GM12878 (cell line): ENCODE data around the gene DENND1A. TPM values are rescaled to one million over a fixed set of nuclear protein-coding genes. Genes with fewer than 3 reads are reported as not detected.

Experiments used
- ATAC-seq: fragments of 200-7000 bp; cut with Tn5 transposase; 3 replicates; pipeline ENCODE4 v1.9.1; 2020; ENCODE audit warnings: mild to moderate bottlenecking, moderate library complexity
- BruUV-seq: library from RNA; stranded (reverse); fragments of 400-500 nt; replicated peaks from 2 replicates; lab custom pipeline; 2021; lab: Mats Ljungman, UMichigan
- CTCF ChIA-PET: fragments of 300-600 bp; sonication (Branson Sonifier 250); formaldehyde crosslinking; extraction: SDS; loops from one replicate; lab custom pipeline; 2021; ENCODE audit warnings: inconsistent platforms; lab: Yijun Ruan, JAX
- POLR2A ChIA-PET: fragments of 350-600 bp; formaldehyde crosslinking; extraction: SDS; loops from one replicate; lab custom pipeline; 2021; ENCODE audit warnings: inconsistent platforms; lab: Charles Lee
- RAD21 ChIA-PET: fragments of 300-600 bp; sonication (Branson Sonifier 250); formaldehyde crosslinking; loops from one replicate; lab custom pipeline; 2023; ENCODE audit warnings: antibody characterized with exemption; ENCODE audit not compliant: unreplicated experiment; lab: Charles Lee
- SMC1A ChIA-PET: fragments of 300-600 bp; sonication (Branson Sonifier 250); formaldehyde crosslinking; loops from one replicate; lab custom pipeline; 2023; ENCODE audit not compliant: unreplicated experiment, uncharacterized antibody; lab: Charles Lee
- DNase-seq: peaks from one replicate; pipeline ENCODE4 v3.0.0-alpha.2; 2011; ENCODE audit warnings: low read depth, low spot score
- FAIRE-seq: peaks from 3 replicates; lab custom pipeline; 2011; peaks lifted over from hg19 to GRCh38; lab: Jason Lieb, UNC
- H2AFZ ChIP-seq: 2 replicates; pipeline ENCODE4 v1.6.0; 2011; ENCODE audit warnings: low read depth, low read length, control low read depth; ENCODE audit not compliant: control insufficient read depth
- H3K27ac ChIP-seq: 2 replicates; pipeline ENCODE4 v1.5.1; 2011; ENCODE audit warnings: control low read depth; ENCODE audit not compliant: control insufficient read depth, insufficient read depth
- H3K27me3 ChIP-seq, 2 experiments: replicated peaks in 1 of 2; 2 replicates each; pipeline versions ENCODE4 v1.6.0 to v1.6.1; 2011; ENCODE audit warnings: low read length in 1 of 2; ENCODE audit not compliant: control insufficient read depth in 2 of 2, insufficient read depth in 2 of 2
- H3K36me3 ChIP-seq, 2 experiments: 2 replicates each; pipeline ENCODE4 v1.5.1; 2011; ENCODE audit warnings: low read length in 1 of 2; ENCODE audit not compliant: control insufficient read depth in 2 of 2, insufficient read depth in 2 of 2
- H3K4me1 ChIP-seq: 2 replicates; pipeline ENCODE4 v1.6.1; 2011; ENCODE audit warnings: mild to moderate bottlenecking, low read length, moderate library complexity, mixed read lengths; ENCODE audit not compliant: control insufficient read depth, insufficient read depth
- H3K4me2 ChIP-seq: 2 replicates; pipeline ENCODE4 v1.6.0; 2011; ENCODE audit warnings: control low read depth; ENCODE audit not compliant: control insufficient read depth, insufficient read depth
- H3K4me3 ChIP-seq: fragments of 200-600 bp; sonication (generic); 2 replicates; pipeline ENCODE4 v1.5.1; 2016
- H3K79me2 ChIP-seq: 2 replicates; pipeline ENCODE4 v1.6.0; 2011; ENCODE audit warnings: low read length; ENCODE audit not compliant: control insufficient read depth, insufficient read depth
- H3K9ac ChIP-seq: 2 replicates; pipeline ENCODE4 v1.8.0; 2011; ENCODE audit warnings: low read length, control low read depth, mixed read lengths; ENCODE audit not compliant: control insufficient read depth, insufficient read depth
- H3K9me3 ChIP-seq: replicated peaks from 3 replicates; pipeline ENCODE4 v1.5.1; 2011; ENCODE audit warnings: mild to moderate bottlenecking, low read length; ENCODE audit not compliant: control insufficient read depth, insufficient read depth
- H4K20me1 ChIP-seq: 2 replicates; pipeline ENCODE4 v1.6.0; 2011; ENCODE audit not compliant: control insufficient read depth, insufficient read depth
- MXI1 ChIP-seq: fragments of 150-350 bp; IDR thresholded peaks from 2 replicates; pipeline ENCODE4 v1.6.1; 2011; ENCODE audit warnings: low read depth, mild to moderate bottlenecking, inconsistent platforms, low read length, improper control_type of control experiment
- NR2C2 ChIP-seq: IDR thresholded peaks from 2 replicates; pipeline ENCODE4 v1.6.1; 2011; ENCODE audit warnings: borderline replicate concordance, low read depth; ENCODE audit not compliant: control insufficient read depth, insufficient read length
- STAT3 ChIP-seq: IDR thresholded peaks from 2 replicates; pipeline ENCODE4 v1.6.1; 2011; ENCODE audit warnings: low read depth, low read length, improper control_type of control experiment
- ZSCAN29 ChIP-seq: fragments of 450-650 bp; IDR thresholded peaks from 2 replicates; pipeline ENCODE4 v1.6.1; 2017; ENCODE audit warnings: mild to moderate bottlenecking, moderate library complexity
- WGBS: methylation state at CpG from one replicate; pipeline ENCODE4 v1.1.6; 2016; ENCODE audit warnings: low lambda C conversion rate; ENCODE audit not compliant: insufficient replicate concordance, insufficient coverage; ENCODE audit errors: missing lambda C conversion rate; 5-methylcytosine and 5-hydroxymethylcytosine counted together
- in situ Hi-C: fragments of 300-500 bp; cut with MboI; formaldehyde crosslinking; loops from 9 replicates; pipeline ENCODE4 v1.14.3; 2018; ENCODE audit warnings: mixed read lengths
- intact Hi-C: fragments of 100-400 bp; cut with micrococcal nuclease; formaldehyde crosslinking; loops from one replicate; pipeline ENCODE4 v1.14.2; 2022; ENCODE audit not compliant: unreplicated experiment
- polyA plus RNA-seq, 11 experiments: library from polyadenylated mRNA; depleted of rRNA in 4 of 11; unstranded in 6 of 11; stranded (reverse) in 5 of 11; fragments of >200 nt; fragmentation: Nextera tagmentation in 4 of 11; fragmentation: Illumina TruSeq in 1 of 11; extraction: Ambion mirVana in 4 of 11; extraction: Trizol in 1 of 11; gene quantifications; 1 replicate in 1 of 11; 2 replicates in 10 of 11; pipeline versions ENCODE4 v1.2.1 to v1.2.3, GENCODE V29; 2011 to 2016; ENCODE audit warnings: inconsistent platforms in 2 of 11, missing spikeins in 2 of 11, low read depth in 1 of 11
- total RNA-seq, 4 experiments: library from RNA; depleted of rRNA in 3 of 4; stranded (reverse); fragments of >200 nt in 3 of 4; fragmentation: Illumina TruSeq in 1 of 4; extraction: Trizol in 1 of 4; gene quantifications; 2 replicates each; pipeline versions ENCODE4 v1.2.1 to v1.2.3, GENCODE V29; 2013 to 2021
- TF ChIP-seq, protein P1 (sequence below): IDR thresholded peaks from 2 replicates; pipeline ENCODE4 v1.6.1; 2011; ENCODE audit warnings: low read depth, mild to moderate bottlenecking, low read length, moderate library complexity, borderline replicate concordance; ENCODE audit errors: extremely low read depth
- TF ChIP-seq, protein P2 (sequence below): fragments of 450-650 bp; formaldehyde crosslinking; IDR thresholded peaks from 2 replicates; pipeline ENCODE4 v1.5.0; 2022; ENCODE audit warnings: mild to moderate bottlenecking, missing genetic modification characterization

Gene DENND1A
- total and polyA plus RNA-seq, 10 of the 15 experiments (the other 5 are each of a cell fraction or from before 2014, with no cell fraction given) = 14.1 to 48.6 (median 35.2) TPM

DNA sequence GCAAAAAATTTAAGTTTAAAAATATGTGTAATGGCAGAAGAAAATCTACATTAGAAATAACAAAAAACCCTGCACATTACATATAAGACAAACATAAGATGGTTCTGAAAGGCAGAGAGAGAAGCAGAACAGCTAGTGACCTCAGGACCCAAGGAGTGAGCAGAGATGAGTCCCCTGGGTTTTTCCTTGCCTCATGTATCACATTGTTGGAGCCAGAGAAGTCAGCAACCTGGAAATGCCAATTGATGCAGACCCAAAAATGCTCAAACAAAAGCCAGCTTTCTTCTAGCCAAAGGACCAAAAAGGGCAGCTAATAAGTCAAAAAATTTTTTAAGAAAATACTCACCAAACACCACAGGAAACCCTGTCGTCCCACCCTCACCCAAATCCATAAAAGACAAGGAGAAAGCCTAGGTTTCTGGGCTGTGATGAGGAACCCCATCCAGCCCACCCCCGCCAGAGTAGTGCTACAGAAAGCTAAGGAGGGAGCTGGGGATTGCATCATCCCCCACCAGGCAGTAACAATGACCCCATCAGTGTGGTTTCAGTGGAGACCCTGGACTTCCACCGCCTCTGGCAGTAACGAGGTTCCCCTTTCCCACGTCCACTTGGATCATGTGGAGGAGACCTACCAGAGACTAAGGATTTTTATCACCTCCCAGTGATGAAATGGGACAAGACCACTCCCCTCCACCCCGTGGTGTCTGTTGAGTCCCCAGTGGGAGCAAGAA is 17.6 kb downstream of the DENND1A start:
- H3K4me3 ChIP-seq = no peak overlapping the region
- no peak for TF ChIP-seq STAT3
- TF ChIP-seq, protein P1, sequence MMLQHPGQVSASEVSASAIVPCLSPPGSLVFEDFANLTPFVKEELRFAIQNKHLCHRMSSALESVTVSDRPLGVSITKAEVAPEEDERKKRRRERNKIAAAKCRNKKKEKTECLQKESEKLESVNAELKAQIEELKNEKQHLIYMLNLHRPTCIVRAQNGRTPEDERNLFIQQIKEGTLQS = no peak
- TF ChIP-seq, all 136 proteins: peak for 0
- no peak for DNase-seq
- H3K9ac ChIP-seq = no peak overlapping the region
- ChIA-PET SMC1A (interaction anchor here (0.6 to 0.9 kb wide), 2 partner anchors 11 to 41 kb away, joined by 3 to 4 read pairs; no protein-coding TSS in a partner anchor), POLR2A (interaction anchor here (0.6 kb wide), 1 partner anchor 148 kb away, joined by 3 read pairs; no protein-coding TSS in a partner anchor), RAD21 (interaction anchor here (0.6 kb wide), 1 partner anchor 72 kb away, joined by 3 read pairs; no protein-coding TSS in a partner anchor), CTCF (no interaction called here)
- no peak for FAIRE-seq
- intact Hi-C loops (no loop called here), in situ Hi-C loops (no loop called here)
- H3K4me2 ChIP-seq = no peak overlapping the region
- peaks cover 24% of the 10 kb centered on the region for H3K79me2 ChIP-seq
- no peaks in the 10 kb centered on the region; a peak in 1 of 4 replicates for H3K36me3 ChIP-seq
- H3K9me3 ChIP-seq = peaks cover 1% of the 10 kb centered on the region; the same call in 2 of the 3 replicates
- no peak overlapping the region for H2AFZ ChIP-seq
- no peak overlapping the region for H3K27ac ChIP-seq
- 92% methylated on average over 6 of the region's 6 CpGs for WGBS
- ATAC-seq = no peak
- BruUV-seq = no TSS peak
- H3K27me3 ChIP-seq = no peaks in the 10 kb centered on the region
- H3K4me1 ChIP-seq = peaks cover 3% of the 10 kb centered on the region; the same call in 1 of the 2 replicates
- H4K20me1 ChIP-seq = no peaks in the 10 kb centered on the region

DNA sequence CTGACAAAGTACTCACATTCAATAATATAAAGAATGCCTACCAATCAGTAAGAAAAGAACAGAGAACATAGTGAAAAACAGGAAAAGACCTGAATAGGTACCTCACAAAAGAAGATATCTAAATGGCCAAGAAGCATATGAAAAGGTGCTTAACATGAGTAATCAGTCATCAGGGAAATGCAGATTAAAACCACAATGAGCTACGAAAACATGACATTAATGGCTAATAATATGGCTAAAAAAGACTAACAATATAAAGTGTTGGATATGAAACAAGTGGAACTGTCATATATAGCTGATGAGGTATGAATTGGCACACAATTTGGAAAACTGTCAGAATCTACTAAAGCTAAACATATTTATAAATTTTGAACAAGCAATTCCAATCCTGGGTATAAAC is 18.9 kb downstream of the DENND1A start:
- Histone ChIP-seq H3K4me1 (peaks cover 3% of the 10 kb centered on the region; the same call in 1 of the 2 replicates), H2AFZ (no peak overlapping the region), H3K79me2 (peaks cover 24% of the 10 kb centered on the region), H3K27ac (no peak overlapping the region), H3K36me3 (no peaks in the 10 kb centered on the region; a peak in 1 of 4 replicates), H3K27me3 (no peaks in the 10 kb centered on the region), H3K9ac (no peak overlapping the region), H4K20me1 (no peaks in the 10 kb centered on the region), H3K4me2 (no peak overlapping the region), H3K9me3 (peaks cover 1% of the 10 kb centered on the region; the same call in 2 of the 3 replicates), H3K4me3 (no peak overlapping the region)
- ChIA-PET POLR2A (no interaction called here), SMC1A (interaction anchor here (0.6 to 1.1 kb wide), 4 partner anchors 10 to 128 kb away, joined by 3 read pairs; no protein-coding TSS in a partner anchor), RAD21 (no interaction called here), CTCF (no interaction called here)
- intact Hi-C loops = no loop called here
- DNase-seq (no peak), FAIRE-seq (no peak), ATAC-seq (no peak)
- TF ChIP-seq NR2C2 (no peak), MXI1 (no peak), ZSCAN29 (no peak)
- TF ChIP-seq, protein P2, sequence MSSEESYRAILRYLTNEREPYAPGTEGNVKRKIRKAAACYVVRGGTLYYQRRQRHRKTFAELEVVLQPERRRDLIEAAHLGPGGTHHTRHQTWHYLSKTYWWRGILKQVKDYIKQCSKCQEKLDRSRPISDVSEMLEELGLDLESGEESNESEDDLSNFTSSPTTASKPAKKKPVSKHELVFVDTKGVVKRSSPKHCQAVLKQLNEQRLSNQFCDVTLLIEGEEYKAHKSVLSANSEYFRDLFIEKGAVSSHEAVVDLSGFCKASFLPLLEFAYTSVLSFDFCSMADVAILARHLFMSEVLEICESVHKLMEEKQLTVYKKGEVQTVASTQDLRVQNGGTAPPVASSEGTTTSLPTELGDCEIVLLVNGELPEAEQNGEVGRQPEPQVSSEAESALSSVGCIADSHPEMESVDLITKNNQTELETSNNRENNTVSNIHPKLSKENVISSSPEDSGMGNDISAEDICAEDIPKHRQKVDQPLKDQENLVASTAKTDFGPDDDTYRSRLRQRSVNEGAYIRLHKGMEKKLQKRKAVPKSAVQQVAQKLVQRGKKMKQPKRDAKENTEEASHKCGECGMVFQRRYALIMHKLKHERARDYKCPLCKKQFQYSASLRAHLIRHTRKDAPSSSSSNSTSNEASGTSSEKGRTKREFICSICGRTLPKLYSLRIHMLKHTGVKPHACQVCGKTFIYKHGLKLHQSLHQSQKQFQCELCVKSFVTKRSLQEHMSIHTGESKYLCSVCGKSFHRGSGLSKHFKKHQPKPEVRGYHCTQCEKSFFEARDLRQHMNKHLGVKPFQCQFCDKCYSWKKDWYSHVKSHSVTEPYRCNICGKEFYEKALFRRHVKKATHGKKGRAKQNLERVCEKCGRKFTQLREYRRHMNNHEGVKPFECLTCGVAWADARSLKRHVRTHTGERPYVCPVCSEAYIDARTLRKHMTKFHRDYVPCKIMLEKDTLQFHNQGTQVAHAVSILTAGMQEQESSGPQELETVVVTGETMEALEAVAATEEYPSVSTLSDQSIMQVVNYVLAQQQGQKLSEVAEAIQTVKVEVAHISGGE = no peak
- BruUV-seq = no TSS peak
- 92% methylated on average over 1 of the region's 1 CpG for WGBS
- in situ Hi-C loops = no loop called here
